Activated naive CD8-positive, alpha-beta T cell (primary cell): ENCODE results near the gene LMAN1.

Source experiments
- H3K27ac Mint-ChIP-seq: one replicate; pipeline ENCODE4 v1.8.0; 2021; ENCODE audit warnings: mixed read lengths
- H3K27me3 Mint-ChIP-seq: one replicate; pipeline ENCODE4 v1.8.0; 2021; ENCODE audit warnings: mixed read lengths
- H3K36me3 Mint-ChIP-seq: one replicate; pipeline ENCODE4 v1.8.0; 2021; ENCODE audit warnings: mixed read lengths
- H3K4me1 Mint-ChIP-seq: one replicate; pipeline ENCODE4 v1.8.0; 2021; ENCODE audit warnings: low read depth, mixed read lengths
- H3K4me3 Mint-ChIP-seq: one replicate; pipeline ENCODE4 v1.8.0; 2021; ENCODE audit warnings: mild to moderate bottlenecking, mixed read lengths
- H3K9me3 Mint-ChIP-seq: one replicate; pipeline ENCODE4 v1.8.0; 2021; ENCODE audit warnings: low read depth, mixed read lengths

Gene LMAN1

GRCh38 chr18:59301929-59302328, 57.1 kb downstream of the LMAN1 start:
- H3K36me3 Mint-ChIP-seq: no peaks in the 10 kb centered on the region

GRCh38 chr18:59300676-59301285, 58.3 kb downstream of the LMAN1 start:
- Mint-ChIP-seq H3K36me3 (no peaks in the 10 kb centered on the region), H3K4me3 (no peak overlapping the region), H3K4me1 (no peaks in the 10 kb centered on the region), H3K27me3 (peaks cover 10% of the 10 kb centered on the region), H3K27ac (no peak overlapping the region), H3K9me3 (no peaks in the 10 kb centered on the region)

More at GRCh38 chr18:59301929-59302328, 57.1 kb downstream of the LMAN1 start:
- H3K27ac Mint-ChIP-seq: no peak overlapping the region
- H3K27me3 Mint-ChIP-seq: peaks cover 15% of the 10 kb centered on the region
- H3K4me3 Mint-ChIP-seq: no peak overlapping the region
- H3K9me3 Mint-ChIP-seq: no peaks in the 10 kb centered on the region
- no peaks in the 10 kb centered on the region for H3K4me1 Mint-ChIP-seq

GRCh38 chr18:59298871-59299270, 60.2 kb downstream of the LMAN1 start:
- H3K27me3 Mint-ChIP-seq: peaks cover 11% of the 10 kb centered on the region
- no peaks in the 10 kb centered on the region for H3K9me3 Mint-ChIP-seq
- no peak overlapping the region for H3K27ac Mint-ChIP-seq
- no peaks in the 10 kb centered on the region for H3K4me1 Mint-ChIP-seq
- no peaks in the 10 kb centered on the region for H3K36me3 Mint-ChIP-seq
- H3K4me3 Mint-ChIP-seq: no peak overlapping the region

GRCh38 chr18:59293317-59293716, 65.7 kb downstream of the LMAN1 start:
- no peaks in the 10 kb centered on the region for H3K9me3 Mint-ChIP-seq
- H3K4me3 Mint-ChIP-seq: no peak overlapping the region
- H3K36me3 Mint-ChIP-seq: no peaks in the 10 kb centered on the region
- no peaks in the 10 kb centered on the region for H3K4me1 Mint-ChIP-seq
- H3K27ac Mint-ChIP-seq: no peak overlapping the region
- peaks cover 26% of the 10 kb centered on the region for H3K27me3 Mint-ChIP-seq

GRCh38 chr18:59286341-59286740, 72.7 kb downstream of the LMAN1 start:
- peaks cover 26% of the 10 kb centered on the region for H3K27me3 Mint-ChIP-seq

GRCh38 chr18:59282341-59282740, 76.7 kb downstream of the LMAN1 start:
- H3K27me3 Mint-ChIP-seq: peaks cover 29% of the 10 kb centered on the region

More at GRCh38 chr18:59286341-59286740, 72.7 kb downstream of the LMAN1 start:
- Mint-ChIP-seq H3K36me3 (no peaks in the 10 kb centered on the region), H3K4me1 (no peaks in the 10 kb centered on the region), H3K9me3 (no peaks in the 10 kb centered on the region), H3K27ac (no peak overlapping the region), H3K4me3 (no peak overlapping the region)

GRCh38 chr18:59279722-59280121, 79.3 kb downstream of the LMAN1 start:
- no peak overlapping the region for H3K4me3 Mint-ChIP-seq
- no peaks in the 10 kb centered on the region for H3K36me3 Mint-ChIP-seq
- H3K9me3 Mint-ChIP-seq: no peaks in the 10 kb centered on the region
- H3K27ac Mint-ChIP-seq: no peak overlapping the region
- peaks cover 39% of the 10 kb centered on the region for H3K27me3 Mint-ChIP-seq
- H3K4me1 Mint-ChIP-seq: no peaks in the 10 kb centered on the region

More at GRCh38 chr18:59282341-59282740, 76.7 kb downstream of the LMAN1 start:
- no peaks in the 10 kb centered on the region for H3K4me1 Mint-ChIP-seq
- H3K4me3 Mint-ChIP-seq: no peak overlapping the region
- H3K36me3 Mint-ChIP-seq: no peaks in the 10 kb centered on the region
- H3K9me3 Mint-ChIP-seq: no peaks in the 10 kb centered on the region
- H3K27ac Mint-ChIP-seq: no peak overlapping the region

- Mint-ChIP-seq H3K36me3 (no peaks in the 10 kb centered on the region), H3K9me3 (no peaks in the 10 kb centered on the region), H3K27me3 (peaks cover 41% of the 10 kb centered on the region), H3K27ac (no peak overlapping the region), H3K4me3 (no peak overlapping the region), H3K4me1 (peaks cover 1% of the 10 kb centered on the region)
These were observed 79.9 kb downstream of the LMAN1 start for GRCh38 chr18:59279193-59279592.

- H3K27me3 Mint-ChIP-seq: peaks cover 42% of the 10 kb centered on the region
These were observed 80.3 kb downstream of the LMAN1 start for GRCh38 chr18:59278793-59279192.

More at GRCh38 chr18:59278793-59279192, 80.3 kb downstream of the LMAN1 start:
- Mint-ChIP-seq H3K4me3 (no peak overlapping the region), H3K4me1 (peaks cover 3% of the 10 kb centered on the region), H3K27ac (no peak overlapping the region), H3K9me3 (no peaks in the 10 kb centered on the region), H3K36me3 (no peaks in the 10 kb centered on the region)
